KMS-11 (cell line): Measurements from ENCODE around the gene SNAPC3.
A peak's percentile ranks its signal among the peaks of the same experiment; 100 is the strongest.

ENCODE experiments used
- H2AFZ ChIP-seq: fragments of 200-600 bp; sonication (generic); 2 replicates; pipeline ENCODE4 v1.6.1; 2016; ENCODE audit warnings: antibody characterized with exemption, mixed run types, low read depth
- H3K27ac ChIP-seq: fragments of 200-600 bp; sonication (generic); 2 replicates; pipeline ENCODE4 v1.6.1; 2016; ENCODE audit warnings: mild to moderate bottlenecking, mixed run types
- H3K27me3 ChIP-seq: fragments of 200-600 bp; sonication (generic); 2 replicates; pipeline ENCODE4 v1.6.1; 2017; ENCODE audit warnings: mild to moderate bottlenecking, low read depth, mixed run types, moderate library complexity; ENCODE audit not compliant: insufficient read depth
- H3K36me3 ChIP-seq: fragments of 200-600 bp; sonication (generic); 2 replicates; pipeline ENCODE4 v1.6.1; 2017; ENCODE audit warnings: mild to moderate bottlenecking, mixed run types; ENCODE audit not compliant: insufficient read depth
- H3K4me1 ChIP-seq: fragments of 200-600 bp; sonication (generic); 2 replicates; pipeline ENCODE4 v1.6.1; 2016; ENCODE audit warnings: mild to moderate bottlenecking, low read depth, mixed run types; ENCODE audit not compliant: poor library complexity, severe bottlenecking
- H3K4me2 ChIP-seq: fragments of 200-600 bp; sonication (generic); 2 replicates; pipeline ENCODE4 v1.7.0; 2016; ENCODE audit warnings: mild to moderate bottlenecking, mixed run types
- H3K4me3 ChIP-seq: fragments of 200-600 bp; sonication (generic); IDR thresholded peaks from 2 replicates; pipeline ENCODE4 v1.6.1; 2017; ENCODE audit warnings: low read depth, low read length, mixed read lengths; ENCODE audit not compliant: insufficient read depth
- H3K79me2 ChIP-seq: fragments of 200-600 bp; sonication (generic); 2 replicates; pipeline ENCODE4 v1.6.1; 2016; ENCODE audit warnings: low read depth, mixed run types; ENCODE audit not compliant: insufficient read depth
- H3K9ac ChIP-seq: fragments of 200-600 bp; sonication (generic); 2 replicates; pipeline ENCODE4 v1.6.1; 2016; ENCODE audit warnings: mild to moderate bottlenecking, mixed run types
- H4K20me1 ChIP-seq: fragments of 200-600 bp; sonication (generic); 2 replicates; pipeline ENCODE4 v1.6.1; 2016; ENCODE audit warnings: mild to moderate bottlenecking, mixed run types; ENCODE audit not compliant: insufficient read depth
- CTCF ChIP-seq: fragments of 200-600 bp; sonication (generic); conservative IDR thresholded peaks from 2 replicates; pipeline ENCODE4 v1.6.1; 2017; ENCODE audit warnings: low read depth, mild to moderate bottlenecking, antibody characterized with exemption, low read length, moderate library complexity, mixed read lengths

SNAPC3 gene

DNA sequence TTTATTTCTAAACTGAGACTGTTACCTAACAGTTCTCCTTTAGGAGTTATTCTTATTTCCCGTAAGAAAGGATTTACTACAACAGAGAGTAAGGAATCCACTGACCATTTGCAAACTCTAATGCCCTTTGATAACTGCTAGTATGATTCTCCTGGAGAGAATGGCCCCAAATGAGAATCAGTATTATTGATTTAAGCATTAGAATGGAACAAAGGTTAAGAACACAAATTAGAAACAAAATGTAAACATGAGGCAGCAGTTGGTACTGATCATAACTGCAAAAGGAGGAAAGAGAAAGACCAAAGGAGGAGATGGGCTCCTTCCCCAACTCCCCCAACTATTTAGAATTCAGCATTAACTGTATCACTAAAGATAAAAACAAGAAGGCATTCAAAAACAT lies 57.4 kb downstream of the SNAPC3 start:
- H3K27me3 ChIP-seq = no peaks in the 10 kb centered on the region
- H3K79me2 ChIP-seq = no peaks in the 10 kb centered on the region
- H3K4me2 ChIP-seq = no peak overlapping the region
- no peaks in the 10 kb centered on the region for H4K20me1 ChIP-seq
- TF ChIP-seq CTCF = no peak
- no peaks in the 10 kb centered on the region; the same call in 1 of the 2 replicates for H3K36me3 ChIP-seq
- no peak overlapping the region for H3K4me3 ChIP-seq
- no peak overlapping the region for H3K9ac ChIP-seq
- no peak overlapping the region for H2AFZ ChIP-seq
- no peak overlapping the region for H3K27ac ChIP-seq
- H3K4me1 ChIP-seq = peaks cover 6% of the 10 kb centered on the region

GRCh38 chr9:15482146-15482545 lies 59.5 kb downstream of the SNAPC3 start:
- Histone ChIP-seq H3K36me3 (no peaks in the 10 kb centered on the region; the same call in 1 of the 2 replicates), H3K4me3 (no peak overlapping the region), H3K4me1 (peaks cover 22% of the 10 kb centered on the region), H3K79me2 (no peaks in the 10 kb centered on the region), H4K20me1 (no peaks in the 10 kb centered on the region), H3K9ac (no peak overlapping the region), H3K4me2 (no peak overlapping the region), H3K27ac (peak overlapping the region; percentile 9; the same call in 1 of the 2 replicates), H2AFZ (no peak overlapping the region), H3K27me3 (no peaks in the 10 kb centered on the region)
- no peak for TF ChIP-seq CTCF

DNA sequence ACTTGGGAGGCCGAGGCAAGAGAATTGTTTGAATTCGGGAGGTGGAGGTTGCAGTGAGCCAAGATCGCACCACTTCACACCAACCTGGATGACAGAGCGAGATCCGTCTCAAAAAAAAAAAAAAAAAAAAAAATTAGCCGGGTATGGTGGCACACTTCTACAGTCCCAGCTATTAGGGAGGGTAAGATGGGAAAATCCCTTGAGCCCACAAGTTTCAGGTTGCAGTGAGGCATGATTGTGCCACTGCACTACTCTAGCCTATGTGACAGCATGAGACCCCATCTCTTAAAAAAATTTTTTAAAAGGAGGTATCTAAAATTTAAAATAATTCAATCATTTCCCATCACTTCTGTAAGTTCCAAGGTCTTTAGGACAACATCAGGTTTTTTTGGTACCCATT lies 62.1 kb downstream of the SNAPC3 start:
- no peak for TF ChIP-seq CTCF
- peaks cover 1% of the 10 kb centered on the region; the same call in 1 of the 2 replicates for H3K36me3 ChIP-seq
- H2AFZ ChIP-seq = no peak overlapping the region

GRCh38 chr9:15485836-15486666 lies 63.4 kb downstream of the SNAPC3 start:
- Histone ChIP-seq H3K9ac (no peak overlapping the region), H3K27me3 (no peaks in the 10 kb centered on the region), H3K79me2 (no peaks in the 10 kb centered on the region; the same call in 1 of the 2 replicates), H2AFZ (no peak overlapping the region), H3K36me3 (peaks cover 4% of the 10 kb centered on the region; the same call in 1 of the 2 replicates), H3K27ac (no peak overlapping the region), H3K4me3 (no peak overlapping the region), H3K4me1 (peaks cover 22% of the 10 kb centered on the region), H4K20me1 (no peaks in the 10 kb centered on the region), H3K4me2 (no peak overlapping the region)
- peak; percentile 59 for TF ChIP-seq CTCF

More for the DNA sequence above, 62.1 kb downstream of the SNAPC3 start:
- no peak overlapping the region for H3K4me2 ChIP-seq
- no peak overlapping the region for H3K9ac ChIP-seq
- no peaks in the 10 kb centered on the region; the same call in 1 of the 2 replicates for H3K79me2 ChIP-seq
- H3K4me1 ChIP-seq = peaks cover 22% of the 10 kb centered on the region
- H4K20me1 ChIP-seq = no peaks in the 10 kb centered on the region
- H3K4me3 ChIP-seq = no peak overlapping the region
- H3K27me3 ChIP-seq = no peaks in the 10 kb centered on the region
- H3K27ac ChIP-seq = no peak overlapping the region
